Measurements from ENCODE around the gene EFHD1.
"Not testable (repeated sequence)": the region's sequence is repeated elsewhere in the genome, so short reads cannot be mapped to it uniquely, and the experiment has no call there.

Gene EFHD1

DNA sequence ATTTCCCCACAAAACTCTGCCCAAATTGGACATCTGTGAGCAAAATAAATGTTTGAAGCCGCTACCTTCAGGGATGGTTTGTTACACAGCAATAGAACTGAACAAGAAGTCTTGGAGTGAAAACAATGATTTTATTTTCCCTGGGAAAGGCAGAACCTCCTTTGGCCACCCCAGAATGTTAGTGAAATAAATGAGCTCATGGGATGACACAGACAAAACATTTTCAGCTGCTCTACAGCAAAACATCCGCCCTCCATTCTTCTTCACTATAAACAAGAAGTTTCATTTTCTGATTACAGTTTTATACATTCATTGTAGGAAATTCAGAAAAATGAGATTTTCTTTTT is 4.3 kb upstream of the EFHD1 start:
- no peak for DNase-seq (ENCODE audit: low read depth)
- no peak overlapping the region for H3K4me3 ChIP-seq (ENCODE audit: low read depth, low read length)
- TF ChIP-seq, protein P1, sequence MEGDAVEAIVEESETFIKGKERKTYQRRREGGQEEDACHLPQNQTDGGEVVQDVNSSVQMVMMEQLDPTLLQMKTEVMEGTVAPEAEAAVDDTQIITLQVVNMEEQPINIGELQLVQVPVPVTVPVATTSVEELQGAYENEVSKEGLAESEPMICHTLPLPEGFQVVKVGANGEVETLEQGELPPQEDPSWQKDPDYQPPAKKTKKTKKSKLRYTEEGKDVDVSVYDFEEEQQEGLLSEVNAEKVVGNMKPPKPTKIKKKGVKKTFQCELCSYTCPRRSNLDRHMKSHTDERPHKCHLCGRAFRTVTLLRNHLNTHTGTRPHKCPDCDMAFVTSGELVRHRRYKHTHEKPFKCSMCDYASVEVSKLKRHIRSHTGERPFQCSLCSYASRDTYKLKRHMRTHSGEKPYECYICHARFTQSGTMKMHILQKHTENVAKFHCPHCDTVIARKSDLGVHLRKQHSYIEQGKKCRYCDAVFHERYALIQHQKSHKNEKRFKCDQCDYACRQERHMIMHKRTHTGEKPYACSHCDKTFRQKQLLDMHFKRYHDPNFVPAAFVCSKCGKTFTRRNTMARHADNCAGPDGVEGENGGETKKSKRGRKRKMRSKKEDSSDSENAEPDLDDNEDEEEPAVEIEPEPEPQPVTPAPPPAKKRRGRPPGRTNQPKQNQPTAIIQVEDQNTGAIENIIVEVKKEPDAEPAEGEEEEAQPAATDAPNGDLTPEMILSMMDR (IDR thresholded peaks at IDR 0.05; ENCODE audit: low read depth, low read length, missing control alignments): no peak

DNA sequence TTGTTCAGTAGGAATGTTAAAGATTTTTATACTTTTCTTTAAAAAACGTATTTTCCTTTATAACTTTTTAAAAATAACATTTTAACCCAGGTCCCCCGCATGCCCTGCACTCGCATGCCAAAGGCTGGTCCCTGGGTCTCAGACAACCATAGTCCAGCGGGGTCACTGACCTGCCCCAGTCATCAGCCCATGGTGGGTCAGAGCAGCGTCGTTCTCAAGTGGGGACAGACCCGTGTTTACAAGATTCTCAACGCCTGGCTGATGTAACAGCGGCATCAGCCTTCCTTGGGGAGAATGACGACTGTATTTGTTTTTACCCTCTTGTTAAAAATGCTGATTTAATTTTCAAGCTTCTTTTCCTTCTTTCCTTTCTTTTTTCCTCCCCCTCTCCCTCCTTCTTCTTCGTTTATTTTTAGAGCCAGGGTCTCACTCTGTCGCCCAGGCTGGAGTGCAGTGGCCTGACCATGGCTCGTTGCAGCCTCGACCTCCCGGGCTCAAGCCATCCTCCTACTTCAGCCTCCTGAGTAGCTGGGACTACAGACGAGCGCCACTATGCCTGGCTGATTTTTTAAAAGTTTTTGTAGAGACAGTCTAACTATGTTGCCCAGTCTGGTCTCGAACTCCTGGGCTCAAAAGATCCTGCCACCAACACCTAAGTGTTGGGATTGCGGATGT is 1.0 kb upstream of the EFHD1 start:
- H3K4me3 ChIP-seq (ENCODE audit: low read depth, low read length): peak overlapping the region; percentile 40; the same call in 1 of the 2 replicates
- TF ChIP-seq, protein P1 (IDR thresholded peaks at IDR 0.05; ENCODE audit: low read depth, low read length, missing control alignments): no peak
- no peak for DNase-seq (ENCODE audit: low read depth)

DNA sequence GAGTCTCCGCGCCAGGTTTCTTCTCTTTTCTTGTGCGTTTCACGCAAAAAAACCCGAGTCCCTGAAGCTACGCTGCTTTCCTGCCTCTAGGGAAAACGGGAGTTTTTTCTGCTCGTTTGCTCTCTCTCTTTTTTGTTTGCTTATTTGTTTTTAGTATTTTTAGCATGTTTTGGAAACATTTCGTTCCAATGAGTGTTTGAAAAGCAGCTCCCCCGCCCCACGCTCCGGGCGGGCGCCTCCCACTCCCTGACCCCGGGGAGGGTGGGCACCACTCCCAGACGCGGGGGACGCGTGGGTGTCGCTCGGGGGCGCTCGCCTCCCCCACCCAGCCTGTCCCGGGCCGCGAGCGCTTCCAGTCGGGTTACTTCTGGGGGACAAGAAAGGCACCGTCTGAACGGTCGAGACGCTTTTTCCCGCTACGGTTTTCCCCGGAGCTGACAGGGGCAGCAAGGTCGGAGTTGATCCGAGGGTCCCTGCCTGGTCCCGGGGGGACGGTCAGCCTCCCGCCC is 446 bp upstream of the EFHD1 start:
- TF ChIP-seq, protein P1 (IDR thresholded peaks at IDR 0.05; ENCODE audit: low read depth, low read length, missing control alignments): no peak
- H3K4me3 ChIP-seq (ENCODE audit: low read depth, low read length): peak overlapping the region; percentile 40
- no peak for DNase-seq (ENCODE audit: low read depth)

DNA sequence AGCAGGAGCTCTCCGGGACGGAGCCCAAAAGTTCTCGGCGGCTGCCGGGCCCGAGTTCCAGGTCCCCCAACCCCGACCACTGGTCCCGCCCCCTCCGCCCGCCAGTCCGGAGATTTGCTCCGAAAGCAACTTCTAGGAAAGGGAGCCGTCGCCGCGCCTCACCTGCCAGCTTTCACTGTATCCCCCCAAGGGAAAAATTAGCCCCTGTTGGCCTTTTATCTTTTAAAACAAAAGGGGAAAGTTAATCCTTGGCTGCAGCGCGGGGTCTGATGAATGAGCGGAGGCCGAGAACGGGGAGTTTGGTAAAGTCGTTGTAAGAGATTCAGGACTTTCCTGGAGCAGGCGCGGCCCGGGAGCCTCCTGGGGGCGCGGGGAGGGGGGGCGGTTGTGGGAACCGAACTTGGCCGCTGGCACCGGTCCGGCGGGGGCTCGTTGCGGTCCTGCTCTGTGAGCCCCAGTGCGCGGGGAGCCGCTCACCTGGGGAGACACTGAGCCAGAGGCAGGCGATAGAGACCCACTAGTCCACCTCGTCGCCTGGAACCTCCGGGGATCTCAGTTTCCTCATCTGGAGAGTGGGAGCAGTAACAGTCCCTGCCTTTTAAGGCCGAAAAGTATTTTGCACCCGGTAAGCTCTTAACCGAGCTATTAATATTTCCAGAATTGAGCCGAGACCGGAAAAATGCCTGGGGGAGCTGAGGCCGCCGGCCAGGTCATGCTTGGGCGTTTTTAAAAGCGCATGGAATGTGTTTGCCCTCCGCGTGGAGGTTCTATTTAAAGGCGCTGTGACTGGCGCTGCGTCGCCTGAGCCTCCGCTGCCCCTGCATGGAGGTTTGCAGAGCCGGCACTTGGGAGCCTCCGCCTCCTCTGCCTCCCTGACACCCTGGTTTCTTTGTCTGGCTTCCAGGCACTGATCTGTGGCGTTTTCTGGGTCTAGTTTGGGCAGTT is 1.1 kb downstream of the EFHD1 start:
- no peak overlapping the region for H3K4me3 ChIP-seq (ENCODE audit: low read depth, low read length)
- DNase-seq (ENCODE audit: low read depth): no peak
- TF ChIP-seq, protein P1 (IDR thresholded peaks at IDR 0.05; ENCODE audit: low read depth, low read length, missing control alignments): no peak

DNA sequence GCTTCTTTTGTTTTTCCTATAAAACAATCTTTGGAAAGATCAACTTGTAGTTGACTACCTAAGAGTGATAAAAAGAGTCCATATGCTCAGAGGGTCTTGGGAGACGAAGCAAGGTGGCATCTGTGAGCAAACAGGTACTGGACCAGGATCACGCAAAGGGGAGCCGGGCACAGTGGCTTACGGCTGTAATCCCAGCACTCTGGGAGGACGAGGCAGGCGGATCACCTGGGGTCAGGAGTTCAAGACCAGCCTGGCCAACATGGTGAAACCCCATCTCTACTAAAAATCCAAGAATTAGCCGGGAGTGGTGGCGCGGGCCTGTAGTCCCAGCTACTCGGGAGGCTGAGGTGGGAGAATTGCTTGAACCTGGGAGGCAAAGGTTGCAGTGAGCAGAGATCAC is 2.0 kb downstream of the EFHD1 start:
- DNase-seq (ENCODE audit: low read depth); H3K4me3 ChIP-seq (ENCODE audit: low read depth, low read length): not testable (repeated sequence)

DNA sequence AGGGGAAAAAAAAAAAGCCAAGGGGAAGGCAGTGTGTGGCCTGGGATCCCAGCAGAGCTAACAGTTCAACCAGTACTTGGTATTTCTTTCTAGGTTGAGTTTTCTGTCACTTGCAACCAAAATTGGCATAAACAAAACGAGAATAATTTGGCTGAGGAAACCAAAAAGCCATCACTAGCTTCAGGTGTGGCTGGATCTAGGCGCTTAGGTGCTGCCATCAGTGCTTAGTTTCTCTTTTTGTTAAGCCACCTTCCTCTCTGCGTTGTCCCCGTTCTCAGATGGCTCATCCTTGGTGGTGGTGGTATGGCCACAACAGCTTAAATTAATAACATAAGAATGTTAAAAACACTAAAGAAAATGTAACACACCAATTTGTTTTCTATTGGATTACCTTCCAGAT is 2.4 kb downstream of the EFHD1 start:
- TF ChIP-seq, protein P1 (IDR thresholded peaks at IDR 0.05; ENCODE audit: low read depth, low read length, missing control alignments): no peak
- no peak for DNase-seq (ENCODE audit: low read depth)
- H3K4me3 ChIP-seq (ENCODE audit: low read depth, low read length): no peak overlapping the region

DNA sequence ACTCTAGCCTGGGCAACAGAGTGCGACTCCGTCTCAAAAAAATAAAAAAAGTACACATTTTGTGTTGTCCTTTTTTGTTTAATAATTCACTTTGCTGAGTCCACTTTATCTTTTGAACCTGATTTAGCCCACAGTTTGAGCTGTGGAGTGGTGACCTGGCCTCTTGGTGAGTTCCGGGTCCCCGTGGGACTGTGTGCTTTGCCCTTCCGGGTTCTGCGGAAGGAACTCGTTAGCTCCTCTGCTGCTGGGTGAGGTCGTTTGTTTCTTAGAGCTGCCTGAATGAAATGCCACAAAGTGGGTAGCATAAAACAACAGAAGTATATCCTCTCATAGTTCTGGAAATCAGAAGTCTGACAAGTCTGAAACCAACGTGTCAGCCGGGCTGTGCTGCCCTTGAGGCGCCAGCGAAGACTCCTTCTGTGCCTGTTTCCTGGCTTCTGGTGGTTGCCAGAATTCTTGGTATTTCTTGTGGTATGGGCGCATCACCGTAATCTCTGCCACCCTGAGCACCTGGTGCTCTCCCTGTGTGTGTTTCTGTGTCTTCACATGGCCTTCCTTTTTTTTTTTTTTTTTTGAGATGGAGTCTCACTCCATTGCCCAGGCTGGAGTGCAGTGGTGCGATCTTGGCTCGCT is 3.5 kb downstream of the EFHD1 start:
- no peak for DNase-seq (ENCODE audit: low read depth)
- no peak overlapping the region for H3K4me3 ChIP-seq (ENCODE audit: low read depth, low read length)
- TF ChIP-seq, protein P1 (IDR thresholded peaks at IDR 0.05; ENCODE audit: low read depth, low read length, missing control alignments): no peak
